BE2C (cell line): Measurements from ENCODE around the gene C5orf58.

Experiments
- DNase-seq: peaks from one replicate; pipeline ENCODE4 v3.0.0-alpha.2; 2020
- H3K27me3 ChIP-seq: fragments of 250-450 bp; sonication (Bioruptor Pico); 2 replicates; pipeline ENCODE4 v1.5.1; 2020; ENCODE audit warnings: mild to moderate bottlenecking
- H3K36me3 ChIP-seq: fragments of 250-450 bp; sonication (Bioruptor Pico); 2 replicates; pipeline ENCODE4 v1.5.1; 2020; ENCODE audit warnings: mild to moderate bottlenecking
- H3K4me1 ChIP-seq: fragments of 250-450 bp; sonication (Bioruptor Pico); 2 replicates; pipeline ENCODE4 v1.5.1; 2020
- H3K4me3 ChIP-seq: 2 replicates; pipeline ENCODE4 v1.5.1; 2011; ENCODE audit warnings: low read depth, low read length
- H3K9me3 ChIP-seq: fragments of 250-450 bp; sonication (Bioruptor Pico); 2 replicates; pipeline ENCODE4 v1.5.1; 2020
- CTCF ChIP-seq: IDR thresholded peaks from 2 replicates; pipeline ENCODE4 v1.5.1; 2012; ENCODE audit warnings: mild to moderate bottlenecking, low read depth, low read length

C5orf58 gene

GRCh38 chr5:170270293-170271069, 37.7 kb downstream of the C5orf58 start:
- TF ChIP-seq CTCF = no peak
- peaks cover 23% of the 10 kb centered on the region for H3K27me3 ChIP-seq
- H3K4me1 ChIP-seq = no peaks in the 10 kb centered on the region
- no peaks in the 10 kb centered on the region for H3K36me3 ChIP-seq
- no peaks in the 10 kb centered on the region for H3K9me3 ChIP-seq
- no peak for DNase-seq
- no peak overlapping the region for H3K4me3 ChIP-seq

GRCh38 chr5:170273968-170274710, 41.4 kb downstream of the C5orf58 start:
- Histone ChIP-seq H3K4me3 (no peak overlapping the region), H3K9me3 (no peaks in the 10 kb centered on the region), H3K36me3 (no peaks in the 10 kb centered on the region), H3K27me3 (no peaks in the 10 kb centered on the region), H3K4me1 (no peaks in the 10 kb centered on the region)
- peak; percentile 33; the same call in 1 of the 2 replicates for TF ChIP-seq CTCF
- DNase-seq = no peak

- no peaks in the 10 kb centered on the region for H3K9me3 ChIP-seq
- TF ChIP-seq CTCF = no peak
- H3K4me3 ChIP-seq = no peak overlapping the region
- H3K27me3 ChIP-seq = no peaks in the 10 kb centered on the region; the same call in 1 of the 2 replicates
- H3K4me1 ChIP-seq = no peaks in the 10 kb centered on the region
- no peaks in the 10 kb centered on the region for H3K36me3 ChIP-seq
- DNase-seq = no peak
These were observed 42.7 kb downstream of the C5orf58 start for GRCh38 chr5:170275376-170275994.

- H3K4me3 ChIP-seq = no peak overlapping the region
- no peaks in the 10 kb centered on the region for H3K36me3 ChIP-seq
- H3K9me3 ChIP-seq = no peaks in the 10 kb centered on the region
- no peak for DNase-seq
- no peak for TF ChIP-seq CTCF
- H3K4me1 ChIP-seq = no peaks in the 10 kb centered on the region
- no peaks in the 10 kb centered on the region; the same call in 1 of the 2 replicates for H3K27me3 ChIP-seq
These were observed 43.4 kb downstream of the C5orf58 start for GRCh38 chr5:170276140-170276539.

GRCh38 chr5:170277867-170278281, 45.1 kb downstream of the C5orf58 start:
- Histone ChIP-seq H3K36me3 (no peaks in the 10 kb centered on the region), H3K4me1 (no peaks in the 10 kb centered on the region), H3K27me3 (no peaks in the 10 kb centered on the region; the same call in 1 of the 2 replicates), H3K9me3 (no peaks in the 10 kb centered on the region), H3K4me3 (no peak overlapping the region)
- DNase-seq = no peak
- no peak for TF ChIP-seq CTCF
